Measurements from ENCODE around the gene DCUN1D1.
"Not testable (repeated sequence)": the region's sequence is repeated elsewhere in the genome, so short reads cannot be mapped to it uniquely, and the experiment has no call there.

DCUN1D1 gene

DNA sequence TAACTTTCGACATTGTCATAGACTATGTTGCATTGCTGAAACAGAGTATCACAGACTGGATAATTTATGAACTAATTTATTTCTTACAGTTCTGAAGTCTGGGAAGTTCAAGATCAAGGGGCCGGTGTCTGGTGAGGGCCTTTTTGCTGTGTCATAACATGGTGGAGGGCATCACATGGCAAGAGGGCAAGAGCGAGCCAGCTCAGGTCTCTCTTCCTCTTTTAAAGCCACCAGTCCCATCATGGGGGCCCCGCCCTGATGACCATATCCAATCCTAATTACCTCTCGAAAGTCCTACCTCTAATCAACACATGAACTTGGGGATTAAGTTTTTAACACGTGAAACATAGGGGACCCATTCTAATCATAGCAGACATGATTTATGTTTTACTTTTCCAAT is 33.5 kb upstream of the DCUN1D1 start:
- no peak overlapping the region for H3K4me3 ChIP-seq (ENCODE audit: low read depth, low read length)
- no peak for TF ChIP-seq CTCF (IDR thresholded peaks at IDR 0.05; ENCODE audit: insufficient read depth, low read length, missing control alignments)
- POLR2A ChIA-PET: no interaction called here
- CTCF ChIA-PET: no interaction called here
- no peak for DNase-seq (ENCODE audit: low read depth, low spot score)

GRCh38 chr3:183013074-183013473 is 32.7 kb upstream of the DCUN1D1 start:
- no peak for TF ChIP-seq CTCF (IDR thresholded peaks at IDR 0.05; ENCODE audit: insufficient read depth, low read length, missing control alignments)
- ChIA-PET CTCF (no interaction called here), POLR2A (no interaction called here)
- DNase-seq (ENCODE audit: low read depth, low spot score): no peak
- H3K4me3 ChIP-seq (ENCODE audit: low read depth, low read length): no peak overlapping the region

- POLR2A ChIA-PET: no interaction called here
- no peak overlapping the region for H3K4me3 ChIP-seq (ENCODE audit: low read depth, low read length)
- TF ChIP-seq CTCF (IDR thresholded peaks at IDR 0.05; ENCODE audit: insufficient read depth, low read length, missing control alignments): no peak
- no peak for DNase-seq (ENCODE audit: low read depth, low spot score)
- CTCF ChIA-PET: no interaction called here
These were observed 28.5 kb upstream of the DCUN1D1 start for GRCh38 chr3:183008800-183009199.

DNA sequence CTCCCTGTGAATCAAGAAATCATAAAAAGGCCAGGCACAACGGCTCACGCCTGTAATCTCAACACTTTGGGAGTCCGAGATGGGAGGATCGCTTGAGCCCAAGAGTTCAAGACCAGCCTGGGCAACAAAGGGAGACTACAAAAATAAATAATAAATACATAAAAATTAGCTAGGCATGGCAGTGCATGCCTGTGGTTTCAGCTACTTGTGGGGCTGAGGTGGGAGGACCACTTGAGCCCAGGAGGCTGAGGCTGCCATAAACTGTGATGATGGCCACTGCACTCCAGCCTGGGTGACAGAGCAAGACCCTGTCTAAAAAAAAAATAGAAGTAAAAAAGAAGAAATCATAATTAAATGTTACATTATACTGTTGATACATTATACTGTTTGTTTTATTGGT is 28.0 kb upstream of the DCUN1D1 start:
- POLR2A ChIA-PET: no interaction called here
- DNase-seq (ENCODE audit: low read depth, low spot score): no peak
- TF ChIP-seq CTCF (IDR thresholded peaks at IDR 0.05; ENCODE audit: insufficient read depth, low read length, missing control alignments): no peak
- H3K4me3 ChIP-seq (ENCODE audit: low read depth, low read length): no peak overlapping the region
- CTCF ChIA-PET: no interaction called here

DNA sequence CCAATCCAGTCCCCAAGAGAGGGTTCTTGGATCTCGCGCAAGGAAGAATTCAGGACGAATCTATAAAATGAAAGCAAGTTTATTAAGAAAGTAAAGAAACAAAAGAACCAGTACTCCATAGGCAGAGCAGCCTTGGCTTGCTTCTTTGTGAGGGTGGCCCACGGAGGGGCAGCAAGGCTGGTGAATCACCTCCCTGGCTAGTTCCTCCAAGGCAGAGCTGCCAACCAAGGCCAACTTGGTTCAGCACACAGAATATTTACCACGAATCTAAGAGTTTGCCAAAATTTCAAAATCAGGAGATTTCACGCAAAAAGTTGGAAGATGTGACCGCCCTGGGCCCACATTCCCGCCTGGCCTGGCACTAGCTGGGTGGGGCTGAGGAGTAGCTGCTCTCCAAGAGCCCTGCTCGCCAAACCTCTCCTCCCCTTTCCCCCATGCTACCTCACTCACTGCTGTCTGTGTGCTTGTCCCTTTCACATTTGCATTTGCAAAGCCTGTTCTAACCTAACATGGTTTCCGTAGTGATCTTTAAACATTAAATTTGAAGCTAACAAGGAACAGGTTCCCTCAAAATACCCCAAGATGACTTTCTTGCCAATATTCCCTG is 26.2 kb upstream of the DCUN1D1 start:
- TF ChIP-seq CTCF (IDR thresholded peaks at IDR 0.05; ENCODE audit: insufficient read depth, low read length, missing control alignments): no peak
- H3K4me3 ChIP-seq (ENCODE audit: low read depth, low read length): no peak overlapping the region
- POLR2A ChIA-PET: no interaction called here
- CTCF ChIA-PET: no interaction called here
- DNase-seq (ENCODE audit: low read depth, low spot score): no peak

DNA sequence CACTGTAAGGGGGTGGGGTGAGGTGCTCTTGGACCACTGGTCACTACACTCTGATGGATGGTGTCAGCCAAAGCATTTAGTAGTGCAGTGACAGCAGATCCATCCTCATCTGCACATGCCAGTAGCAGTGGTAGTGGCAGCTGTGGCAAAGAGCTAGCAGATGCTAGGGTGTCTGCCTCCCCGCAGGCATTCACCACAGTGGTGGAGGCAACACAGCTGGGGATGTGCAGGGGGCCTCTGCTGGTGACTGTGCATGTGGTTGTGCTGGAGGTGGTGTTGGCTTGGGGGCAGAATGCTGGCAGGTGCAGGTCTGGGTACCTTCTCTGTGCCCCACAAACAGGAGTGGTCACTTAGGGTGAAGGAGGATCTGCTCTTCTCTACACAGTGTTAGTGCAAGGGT is 19.4 kb upstream of the DCUN1D1 start:
- ChIA-PET CTCF (no interaction called here), POLR2A (no interaction called here)
- no peak for TF ChIP-seq CTCF (IDR thresholded peaks at IDR 0.05; ENCODE audit: insufficient read depth, low read length, missing control alignments)
- no peak for DNase-seq (ENCODE audit: low read depth, low spot score)
- H3K4me3 ChIP-seq (ENCODE audit: low read depth, low read length): no peak overlapping the region

DNA sequence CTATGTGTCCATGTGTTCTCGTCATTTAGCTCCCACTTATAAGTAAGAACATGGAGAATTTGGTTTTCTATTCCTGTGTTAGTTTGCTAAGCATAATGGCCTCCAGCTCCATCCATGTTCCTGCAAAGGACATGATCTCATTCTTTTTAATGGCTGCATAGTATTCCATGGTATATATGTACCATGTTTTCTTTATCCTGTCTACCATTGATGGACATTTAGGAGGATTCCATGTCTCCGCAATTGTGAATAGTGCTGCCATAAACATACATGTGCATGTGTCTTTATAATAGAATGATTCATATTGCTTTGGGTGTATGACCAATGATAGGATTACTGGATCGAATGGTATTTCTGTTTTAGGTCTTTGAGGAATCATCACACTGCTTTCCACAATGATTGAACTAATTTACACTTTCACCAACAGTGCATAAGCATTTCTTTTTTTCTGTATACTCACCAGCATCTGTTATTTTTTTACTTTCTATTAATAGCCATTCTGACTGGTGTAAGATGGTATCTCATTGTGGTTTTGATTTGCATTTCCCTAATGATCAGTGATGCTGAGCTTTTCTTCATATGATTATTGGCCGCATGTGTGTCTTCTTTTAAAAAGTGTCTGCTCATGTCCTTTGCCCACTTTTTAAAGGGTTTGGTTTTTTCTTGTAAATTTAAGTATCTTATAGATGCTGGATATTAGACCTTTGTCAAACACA is 13.3 kb upstream of the DCUN1D1 start:
- POLR2A ChIA-PET; DNase-seq (ENCODE audit: low read depth, low spot score); CTCF ChIA-PET; H3K4me3 ChIP-seq (ENCODE audit: low read depth, low read length): not testable (repeated sequence)
